ENCODE measurements around the gene REG3A.

GRCh38 chr2:79180092-79180491 is 20.5 kb upstream of the REG3A start:
- TF ChIP-seq CTCF (IDR thresholded peaks at IDR 0.05) (no peak), EZH2phosphoT487 (IDR thresholded peaks at IDR 0.05) (no peak), EZH2 (IDR thresholded peaks at IDR 0.05) (no peak)
